HG03196 (cell line): Measurements from ENCODE around the gene SUN1.
"Not testable (repeated sequence)": the region's sequence is repeated elsewhere in the genome, so short reads cannot be mapped to it uniquely, and the experiment has no call there.

Experiments used
- ATAC-seq: cut with Tn5 transposase; IDR thresholded peaks from one replicate; pipeline ENCODE4 v1.9.1; 2021; ENCODE audit not compliant: unreplicated experiment

SUN1 gene

GRCh38 chr7:832167-832967 is at the start of gene SUN1:
SUN1 (plus strand) TSS chr7:832476; CDS start chr7:832525, 49 bp downstream.
- ATAC-seq = peak; percentile 37

GRCh38 chr7:782718-783449 is 49.4 kb upstream of the SUN1 start:
- ATAC-seq = no peak

GRCh38 chr7:783556-784490 is 48.5 kb upstream of the SUN1 start:
- ATAC-seq = no peak

- no peak for ATAC-seq
These were observed 47.3 kb upstream of the SUN1 start for GRCh38 chr7:784971-785370.

- ATAC-seq = no peak
These were observed 46.9 kb upstream of the SUN1 start for GRCh38 chr7:785416-785815.

- ATAC-seq = no peak
These were observed 45.6 kb upstream of the SUN1 start for GRCh38 chr7:786472-787255.

- ATAC-seq = no peak
These were observed 44.7 kb upstream of the SUN1 start for GRCh38 chr7:787332-788240.

GRCh38 chr7:791519-791918 is 40.8 kb upstream of the SUN1 start:
- no peak for ATAC-seq

- ATAC-seq = no peak
These were observed 38.1 kb upstream of the SUN1 start for GRCh38 chr7:794207-794606.

GRCh38 chr7:794671-795329 is 37.5 kb upstream of the SUN1 start:
- ATAC-seq = no peak

GRCh38 chr7:796434-797169 is 35.7 kb upstream of the SUN1 start:
- ATAC-seq = not testable (repeated sequence)

- ATAC-seq = no peak
These were observed 33.3 kb upstream of the SUN1 start for GRCh38 chr7:798921-799470.

GRCh38 chr7:800692-801091 is 31.6 kb upstream of the SUN1 start:
- no peak for ATAC-seq

- ATAC-seq = not testable (repeated sequence)
These were observed 30.9 kb upstream of the SUN1 start for GRCh38 chr7:801351-801750.

- no peak for ATAC-seq
These were observed 30.3 kb upstream of the SUN1 start for GRCh38 chr7:801940-802381.

- no peak for ATAC-seq
These were observed 29.6 kb upstream of the SUN1 start for GRCh38 chr7:802500-803242.

GRCh38 chr7:803243-803635 is 29.0 kb upstream of the SUN1 start:
- ATAC-seq = no peak
